ENCODE results near the gene SNTG2.

The SNTG2 gene

DNA sequence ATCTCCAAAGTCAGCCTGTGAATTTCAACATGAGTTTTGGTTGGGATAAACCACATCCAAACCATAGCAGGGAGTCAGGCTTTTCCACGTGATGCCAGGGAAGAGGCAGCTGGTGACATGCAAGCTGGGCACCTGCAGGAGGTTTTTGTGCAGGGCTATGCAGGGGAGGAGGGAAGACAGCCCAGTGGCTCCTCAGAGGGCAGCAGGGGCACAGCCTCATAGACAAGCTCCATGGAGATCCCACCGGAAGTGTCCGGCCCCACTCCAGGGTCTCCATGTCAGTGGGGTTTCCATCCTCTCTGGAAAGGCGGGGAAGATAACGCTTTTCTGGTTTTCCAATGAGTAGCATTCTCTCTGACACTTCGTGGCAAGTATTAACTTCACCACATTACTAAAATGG lies 327.0 kb downstream of the SNTG2 start:
- TF ChIP-seq TAF1 (IDR thresholded peaks at IDR 0.05; ENCODE audit: borderline replicate concordance, insufficient read depth, low read length) (no peak), SIN3A (IDR thresholded peaks at IDR 0.05; ENCODE audit: borderline replicate concordance, insufficient read depth, low read length) (no peak), FOXP2 (optimal IDR thresholded peaks at IDR 0.05; ENCODE audit: borderline replicate concordance, extremely low read depth, extremely low read length, insufficient read depth) (no peak), POLR2AphosphoS5 (IDR thresholded peaks at IDR 0.05; ENCODE audit: low read depth, low read length) (no peak)
- TF ChIP-seq, protein P1, sequence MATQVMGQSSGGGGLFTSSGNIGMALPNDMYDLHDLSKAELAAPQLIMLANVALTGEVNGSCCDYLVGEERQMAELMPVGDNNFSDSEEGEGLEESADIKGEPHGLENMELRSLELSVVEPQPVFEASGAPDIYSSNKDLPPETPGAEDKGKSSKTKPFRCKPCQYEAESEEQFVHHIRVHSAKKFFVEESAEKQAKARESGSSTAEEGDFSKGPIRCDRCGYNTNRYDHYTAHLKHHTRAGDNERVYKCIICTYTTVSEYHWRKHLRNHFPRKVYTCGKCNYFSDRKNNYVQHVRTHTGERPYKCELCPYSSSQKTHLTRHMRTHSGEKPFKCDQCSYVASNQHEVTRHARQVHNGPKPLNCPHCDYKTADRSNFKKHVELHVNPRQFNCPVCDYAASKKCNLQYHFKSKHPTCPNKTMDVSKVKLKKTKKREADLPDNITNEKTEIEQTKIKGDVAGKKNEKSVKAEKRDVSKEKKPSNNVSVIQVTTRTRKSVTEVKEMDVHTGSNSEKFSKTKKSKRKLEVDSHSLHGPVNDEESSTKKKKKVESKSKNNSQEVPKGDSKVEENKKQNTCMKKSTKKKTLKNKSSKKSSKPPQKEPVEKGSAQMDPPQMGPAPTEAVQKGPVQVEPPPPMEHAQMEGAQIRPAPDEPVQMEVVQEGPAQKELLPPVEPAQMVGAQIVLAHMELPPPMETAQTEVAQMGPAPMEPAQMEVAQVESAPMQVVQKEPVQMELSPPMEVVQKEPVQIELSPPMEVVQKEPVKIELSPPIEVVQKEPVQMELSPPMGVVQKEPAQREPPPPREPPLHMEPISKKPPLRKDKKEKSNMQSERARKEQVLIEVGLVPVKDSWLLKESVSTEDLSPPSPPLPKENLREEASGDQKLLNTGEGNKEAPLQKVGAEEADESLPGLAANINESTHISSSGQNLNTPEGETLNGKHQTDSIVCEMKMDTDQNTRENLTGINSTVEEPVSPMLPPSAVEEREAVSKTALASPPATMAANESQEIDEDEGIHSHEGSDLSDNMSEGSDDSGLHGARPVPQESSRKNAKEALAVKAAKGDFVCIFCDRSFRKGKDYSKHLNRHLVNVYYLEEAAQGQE (IDR thresholded peaks at IDR 0.05; ENCODE audit: insufficient read depth in 1 of 2, low read depth in 2 of 2, low read length in 2 of 2), result no peak

DNA sequence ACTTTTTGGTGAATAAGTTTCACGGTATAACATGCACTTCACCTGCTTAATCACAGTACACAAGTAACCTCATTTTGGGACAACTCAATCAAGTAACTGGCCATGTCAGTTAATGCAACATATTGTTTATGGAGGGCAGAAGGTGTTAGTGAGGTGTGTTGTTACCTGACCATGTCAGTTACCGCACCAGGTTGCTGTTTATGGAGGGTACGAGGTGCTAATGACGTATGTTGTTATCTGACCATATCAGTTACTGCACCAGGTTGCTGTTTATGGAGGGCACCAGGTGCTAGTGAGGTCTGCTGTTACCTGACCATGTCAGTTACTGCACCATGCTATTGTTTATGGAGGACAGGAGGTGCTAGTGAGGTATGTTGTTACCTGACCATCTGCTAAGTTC lies 327.5 kb downstream of the SNTG2 start:
- TF ChIP-seq SIN3A (IDR thresholded peaks at IDR 0.05; ENCODE audit: borderline replicate concordance, insufficient read depth, low read length) (no peak), POLR2AphosphoS5 (IDR thresholded peaks at IDR 0.05; ENCODE audit: low read depth, low read length) (no peak), TAF1 (IDR thresholded peaks at IDR 0.05; ENCODE audit: borderline replicate concordance, insufficient read depth, low read length) (no peak), FOXP2 (optimal IDR thresholded peaks at IDR 0.05; ENCODE audit: borderline replicate concordance, extremely low read depth, extremely low read length, insufficient read depth) (no peak)
- TF ChIP-seq, protein P1 (IDR thresholded peaks at IDR 0.05; ENCODE audit: insufficient read depth in 1 of 2, low read depth in 2 of 2, low read length in 2 of 2), result no peak

DNA sequence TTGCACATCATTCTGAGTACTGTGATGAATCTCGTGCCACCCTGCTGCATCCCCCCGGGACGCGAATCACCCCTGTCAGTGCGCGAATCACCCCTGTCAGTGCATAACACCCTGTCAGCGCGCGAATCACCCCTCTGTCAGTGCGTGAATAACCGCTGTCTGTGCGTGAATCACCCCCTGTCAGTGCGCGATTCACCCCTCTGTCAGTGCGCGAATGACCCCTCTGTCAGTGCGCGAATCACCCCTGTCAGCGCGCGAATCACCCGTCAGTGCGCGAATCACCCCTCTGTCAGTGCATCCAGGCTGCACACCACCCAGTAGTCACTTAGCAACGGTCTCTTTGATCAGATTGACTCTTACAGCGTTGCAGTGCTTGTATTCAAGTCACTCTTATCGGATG lies 328.2 kb downstream of the SNTG2 start:
- TF ChIP-seq SIN3A (IDR thresholded peaks at IDR 0.05; ENCODE audit: borderline replicate concordance, insufficient read depth, low read length), result no peak
- no peak for TF ChIP-seq POLR2AphosphoS5 (IDR thresholded peaks at IDR 0.05; ENCODE audit: low read depth, low read length)
- TF ChIP-seq, protein P1 (IDR thresholded peaks at IDR 0.05; ENCODE audit: insufficient read depth in 1 of 2, low read depth in 2 of 2, low read length in 2 of 2), result no peak
- TF ChIP-seq FOXP2 (optimal IDR thresholded peaks at IDR 0.05; ENCODE audit: borderline replicate concordance, extremely low read depth, extremely low read length, insufficient read depth), result no peak
- TF ChIP-seq TAF1 (IDR thresholded peaks at IDR 0.05; ENCODE audit: borderline replicate concordance, insufficient read depth, low read length), result no peak

DNA sequence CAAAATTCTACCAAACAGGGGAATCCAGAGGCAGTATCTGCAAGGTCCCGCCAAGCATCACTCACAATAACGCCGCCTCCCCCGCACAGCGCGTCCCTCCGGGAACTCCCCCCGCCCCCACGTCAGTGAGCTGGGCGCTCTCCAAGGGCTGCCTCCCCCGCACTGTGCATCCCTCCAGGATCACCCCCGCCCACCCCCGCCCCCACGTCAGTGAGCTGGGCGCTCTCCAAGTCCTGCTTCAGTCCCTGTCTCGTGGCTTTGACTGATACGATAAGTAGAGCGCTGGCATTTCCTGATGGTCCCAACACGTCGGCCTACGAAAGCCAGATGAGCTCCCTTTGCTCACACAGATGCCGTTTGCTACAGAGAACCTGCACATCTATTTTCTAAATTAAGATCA lies 331.9 kb downstream of the SNTG2 start:
- TF ChIP-seq POLR2AphosphoS5 (IDR thresholded peaks at IDR 0.05; ENCODE audit: low read depth, low read length) (no peak), FOXP2 (optimal IDR thresholded peaks at IDR 0.05; ENCODE audit: borderline replicate concordance, extremely low read depth, extremely low read length, insufficient read depth) (no peak)
- TF ChIP-seq, protein P1 (IDR thresholded peaks at IDR 0.05; ENCODE audit: insufficient read depth in 1 of 2, low read depth in 2 of 2, low read length in 2 of 2), result peak in 1 of 2 experiments; percentile 57; a peak in 1 of 4 replicates
